Measurements from ENCODE around the gene OSBPL8. TPM values are rescaled to one million over a fixed set of nuclear protein-coding genes. Genes with fewer than 3 reads are reported as not detected.

Gene OSBPL8
- total and polyA plus RNA-seq, 2 of the 8 experiments (the other 6 are each of a cell fraction or from before 2014, with no cell fraction given), result 10.9 to 81.1 TPM

- no peak overlapping the region for H3K4me2 ChIP-seq (ENCODE audit: insufficient read depth in 1 of 2, low read depth in 2 of 2, low read length in 2 of 2)
- no peak overlapping the region for H2BK5ac ChIP-seq (ENCODE audit: low read depth, low read length)
- H3K27me3 ChIP-seq (replicated peaks in 1 of 4; ENCODE audit: control insufficient read depth in 3 of 4, extremely low read depth in 1 of 4, insufficient read depth in 3 of 4, low read length in 3 of 4), result no peaks in the 10 kb centered on the region
- no peak overlapping the region for H3K27ac ChIP-seq (ENCODE audit: low read depth, low read length)
- no peak overlapping the region for H2BK20ac ChIP-seq (ENCODE audit: low read length)
- no peak overlapping the region for H2BK120ac ChIP-seq (replicated peaks; ENCODE audit: low read depth, low read length)
- peaks cover 0 to 9% of the 10 kb centered on the region in 2 experiments; a peak in 2 of 4 replicates for H3K79me2 ChIP-seq (ENCODE audit: control insufficient read depth in 1 of 2, insufficient read depth in 2 of 2, low read length in 2 of 2)
- no peak overlapping the region for H2AK5ac ChIP-seq (ENCODE audit: low read depth, low read length)
- no peak overlapping the region for H4K91ac ChIP-seq (replicated peaks; ENCODE audit: insufficient read length, low read length)
- no peak overlapping the region for H4K5ac ChIP-seq (ENCODE audit: insufficient read length, low read depth, low read length)
- H4K20me1 ChIP-seq (replicated peaks in 1 of 2; ENCODE audit: control insufficient read depth in 1 of 2, insufficient read depth in 2 of 2, low read length in 2 of 2), result no peaks in the 10 kb centered on the region
- FAIRE-seq, result no peak
- H3K23ac ChIP-seq (ENCODE audit: insufficient read length), result no peak overlapping the region
- H3K4ac ChIP-seq (replicated peaks; ENCODE audit: insufficient read length, low read depth, low read length), result no peak overlapping the region
- H2BK12ac ChIP-seq (ENCODE audit: low read depth, low read length), result no peak overlapping the region
- H2AFZ ChIP-seq (ENCODE audit: low read length), result no peak overlapping the region
- no peak overlapping the region for H3K9ac ChIP-seq (replicated peaks in 1 of 4; ENCODE audit: extremely low read depth in 1 of 4, low read depth in 3 of 4, low read length in 3 of 4)
- H3K14ac ChIP-seq (ENCODE audit: insufficient read length), result no peak overlapping the region
- H3K36me3 ChIP-seq (ENCODE audit: control insufficient read depth in 2 of 4, insufficient read depth in 4 of 4, low read length in 3 of 4), result peaks cover 0 to 7% (median 0%) of the 10 kb centered on the region in 4 experiments; a peak in 1 of 8 replicates
- no peak overlapping the region for H3K56ac ChIP-seq (replicated peaks; ENCODE audit: insufficient read length, low read depth, low read length)
- ChIA-PET POLR2A (ENCODE audit: partially characterized antibody) (no interaction called here), CTCF (ENCODE audit: partially characterized antibody) (no interaction called here)
- H3K23me2 ChIP-seq (ENCODE audit: low read depth, low read length), result no peaks in the 10 kb centered on the region
- H3K18ac ChIP-seq (ENCODE audit: extremely low read depth, low read length), result no peak overlapping the region
- no peak overlapping the region for H3K4me3 ChIP-seq (ENCODE audit: extremely low read depth in 1 of 4, insufficient read depth in 2 of 4, low read depth in 3 of 4, low read length in 4 of 4)
- H4K8ac ChIP-seq (ENCODE audit: extremely low read depth, insufficient read depth, low read length), result no peak overlapping the region
- DNase-seq (ENCODE audit: low read depth in 1 of 2, low spot score in 2 of 2), result no peak
- WGBS, 2 experiments (ENCODE audit: extremely low coverage in 1 of 2, insufficient coverage in 1 of 2, insufficient read length in 1 of 2, insufficient replicate concordance in 2 of 2, low coverage in 1 of 2, low lambda C conversion rate in 2 of 2, missing lambda C conversion rate in 1 of 2), result 82% methylated on average over 2 of the region's 2 CpGs; no CpG with 5 or more reads in 1 of the 2 experiments
- no peaks in the 10 kb centered on the region for H3K9me3 ChIP-seq (ENCODE audit: insufficient read depth in 2 of 2, low read depth in 1 of 2, low read length in 1 of 2)
- no peaks in the 10 kb centered on the region for H3K79me1 ChIP-seq (ENCODE audit: low read depth, low read length)
- H3K4me1 ChIP-seq (replicated peaks in 1 of 4; ENCODE audit: control insufficient read depth in 3 of 4, insufficient read depth in 4 of 4, low read length in 3 of 4), result no peaks in the 10 kb centered on the region
- H2BK15ac ChIP-seq (ENCODE audit: low read length), result no peak overlapping the region
- no peak for TF ChIP-seq ZNF274 (IDR thresholded peaks at IDR 0.05; ENCODE audit: borderline replicate concordance, extremely low read depth, low read length)
These were observed 110.0 kb downstream of the OSBPL8 start for GRCh38 chr12:76449583-76449982.

Measured in H1 (cell line).